Tibial nerve (tissue), 4 donors: Measurements from ENCODE around the gene TENT4A.

ENCODE experiments used
- CTCF ChIP-seq, 5 experiments: fragments of 200-600 bp in 3 of 5; fragments of 450-650 bp in 2 of 5; sonication (generic) in 3 of 5; IDR thresholded peaks; one replicate each; pipeline ENCODE4 v1.5.1; 2016 to 2019; ENCODE audit warnings: antibody characterized with exemption in 5 of 5, mild to moderate bottlenecking in 3 of 5, moderate library complexity in 2 of 5
- EP300 ChIP-seq, 2 donors: sonication (generic); formaldehyde crosslinking; IDR thresholded peaks; one replicate each; pipeline ENCODE4 v1.6.1; 2017; ENCODE audit warnings: antibody characterized with exemption in 2 of 2, mild to moderate bottlenecking in 1 of 2
- POLR2A ChIP-seq, 2 donors: fragments of 450-650 bp; IDR thresholded peaks; one replicate each; pipeline ENCODE4 v1.6.1; 2017; ENCODE audit warnings: antibody characterized with exemption in 2 of 2, mild to moderate bottlenecking in 2 of 2, moderate library complexity in 2 of 2

GRCh38 chr5:6740586-6741150 lies 27.4 kb downstream of the TENT4A start:
- TF ChIP-seq CTCF (IDR thresholded peaks at IDR 0.05) (no peak), EP300 (IDR thresholded peaks at IDR 0.05) (no peak), POLR2A (IDR thresholded peaks at IDR 0.05) (no peak)
